Measurements from ENCODE around the gene SHISA8.
A peak's percentile ranks its signal among the peaks of the same experiment; 100 is the strongest.

SHISA8 gene

GRCh38 chr22:41868556-41868955, 46.3 kb downstream of the SHISA8 start:
- H3K4me3 ChIP-seq (ENCODE audit: low read length): no peak overlapping the region
- TF ChIP-seq CTCF (conservative IDR thresholded peaks at IDR 0.05; ENCODE audit: low read length): no peak
- DNase-seq (ENCODE audit: low read depth): no peak

GRCh38 chr22:41863472-41863871, 51.4 kb downstream of the SHISA8 start:
- no peak for TF ChIP-seq CTCF (conservative IDR thresholded peaks at IDR 0.05; ENCODE audit: low read length)
- no peak for DNase-seq (ENCODE audit: low read depth)
- H3K4me3 ChIP-seq (ENCODE audit: low read length): no peak overlapping the region

GRCh38 chr22:41862530-41863266, 52.2 kb downstream of the SHISA8 start:
- H3K4me3 ChIP-seq (ENCODE audit: low read length): no peak overlapping the region
- DNase-seq (ENCODE audit: low read depth): peak; percentile 12
- TF ChIP-seq CTCF (conservative IDR thresholded peaks at IDR 0.05; ENCODE audit: low read length): no peak

GRCh38 chr22:41862160-41862529, 52.7 kb downstream of the SHISA8 start:
- no peak overlapping the region for H3K4me3 ChIP-seq (ENCODE audit: low read length)
- TF ChIP-seq CTCF (conservative IDR thresholded peaks at IDR 0.05; ENCODE audit: low read length): no peak
- DNase-seq (ENCODE audit: low read depth): no peak
